MM.1S (cell line): ENCODE data around the gene NELL1.

ENCODE experiments used
- DNase-seq: peaks from one replicate; pipeline ENCODE4 v3.0.0-alpha.2; 2015
- H2AFZ ChIP-seq: fragments of 300-600 bp; sonication (generic); 2 replicates; pipeline ENCODE4 v1.6.0; 2016; ENCODE audit warnings: antibody characterized with exemption, low read length
- H3F3A ChIP-seq: fragments of 300-600 bp; sonication (generic); 2 replicates; pipeline ENCODE4 v1.6.1; 2016; ENCODE audit warnings: mild to moderate bottlenecking, antibody characterized with exemption, low read length, moderate library complexity, mixed read lengths; ENCODE audit not compliant: insufficient read depth
- H3K27ac ChIP-seq: fragments of 300-600 bp; sonication (generic); 2 replicates; pipeline ENCODE4 v1.5.1; 2016; ENCODE audit warnings: mild to moderate bottlenecking, low read length
- H3K27me3 ChIP-seq: fragments of 300-600 bp; sonication (generic); replicated peaks from 2 replicates; pipeline ENCODE4 v1.6.0; 2016; ENCODE audit warnings: low read length; ENCODE audit not compliant: insufficient read depth
- H3K36me3 ChIP-seq: fragments of 300-600 bp; sonication (generic); replicated peaks from 2 replicates; pipeline ENCODE4 v1.6.1; 2016; ENCODE audit warnings: mild to moderate bottlenecking, low read length, mixed read lengths; ENCODE audit not compliant: insufficient read depth
- H3K4me1 ChIP-seq: fragments of 300-600 bp; sonication (generic); 2 replicates; pipeline ENCODE4 v1.6.1; 2016; ENCODE audit warnings: low read length, mixed read lengths
- H3K4me2 ChIP-seq: fragments of 300-600 bp; sonication (generic); 2 replicates; pipeline ENCODE4 v1.6.0; 2016; ENCODE audit warnings: low read depth, low read length
- H3K4me3 ChIP-seq: fragments of 300-600 bp; sonication (generic); 2 replicates; pipeline ENCODE4 v1.5.1; 2016; ENCODE audit warnings: low read length, mixed read lengths
- H3K79me2 ChIP-seq: fragments of 300-600 bp; sonication (generic); 2 replicates; pipeline ENCODE4 v1.6.1; 2016; ENCODE audit warnings: mixed run types, low read length, mixed read lengths
- H3K9ac ChIP-seq: fragments of 300-600 bp; sonication (generic); 2 replicates; pipeline ENCODE4 v1.6.1; 2016; ENCODE audit warnings: low read length, mixed read lengths
- H3K9me2 ChIP-seq: fragments of 300-600 bp; sonication (generic); replicated peaks from 2 replicates; pipeline ENCODE4 v1.6.1; 2016; ENCODE audit warnings: mild to moderate bottlenecking, low read length, mixed read lengths; ENCODE audit not compliant: insufficient read depth
- H3K9me3 ChIP-seq: fragments of 300-600 bp; sonication (generic); replicated peaks from 2 replicates; pipeline ENCODE4 v1.6.1; 2016; ENCODE audit warnings: mild to moderate bottlenecking, low read length, mixed read lengths; ENCODE audit not compliant: insufficient read depth
- H4K20me1 ChIP-seq: fragments of 300-600 bp; sonication (generic); 2 replicates; pipeline ENCODE4 v1.6.1; 2016; ENCODE audit warnings: mild to moderate bottlenecking, low read length, moderate library complexity, mixed read lengths; ENCODE audit not compliant: insufficient read depth
- CTCF ChIP-seq: fragments of 300-600 bp; sonication (generic); IDR thresholded peaks from 2 replicates; pipeline ENCODE4 v1.5.1; 2016; ENCODE audit warnings: antibody characterized with exemption, low read length, mixed read lengths
- EZH2 ChIP-seq: fragments of 300-600 bp; sonication (generic); optimal IDR thresholded peaks from 2 replicates; pipeline ENCODE3; 2017; ENCODE audit warnings: low read depth, mild to moderate bottlenecking, antibody characterized with exemption, low read length, mixed read lengths
- EZH2phosphoT487 ChIP-seq: fragments of 300-600 bp; sonication (generic); IDR thresholded peaks from 2 replicates; pipeline ENCODE4 v1.6.1; 2018; ENCODE audit warnings: antibody characterized with exemption, low read length

NELL1 gene

DNA sequence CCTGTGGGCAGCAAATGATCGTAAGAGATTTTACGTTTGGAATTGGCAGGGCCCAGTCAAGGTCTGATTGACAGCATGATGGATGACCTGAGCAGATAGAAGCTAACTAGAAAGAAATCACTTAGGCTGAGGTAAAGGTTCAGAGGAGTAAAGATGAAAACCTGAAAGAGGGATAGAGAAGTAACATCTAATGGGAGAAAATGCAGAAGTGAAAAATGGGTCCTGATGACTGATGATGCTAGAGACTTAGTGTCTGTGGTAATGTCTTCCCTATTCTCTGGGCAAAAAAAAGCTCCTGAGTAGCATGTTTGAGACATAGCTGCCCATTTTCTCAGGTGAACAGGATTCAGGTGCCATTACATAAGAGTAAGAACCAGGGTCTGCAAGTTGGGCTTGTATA lies 894.7 kb downstream of the NELL1 start:
- DNase-seq, result no peak
- no peaks in the 10 kb centered on the region for H3F3A ChIP-seq
- no peak overlapping the region for H2AFZ ChIP-seq
- no peaks in the 10 kb centered on the region for H3K36me3 ChIP-seq
- TF ChIP-seq EZH2 (no peak), EZH2phosphoT487 (no peak), CTCF (no peak)
- no peaks in the 10 kb centered on the region for H3K9me2 ChIP-seq
- no peak overlapping the region for H3K4me2 ChIP-seq
- H3K27ac ChIP-seq, result no peak overlapping the region
- H3K79me2 ChIP-seq, result no peaks in the 10 kb centered on the region
- H3K9ac ChIP-seq, result no peak overlapping the region
- H3K27me3 ChIP-seq, result no peaks in the 10 kb centered on the region
- no peaks in the 10 kb centered on the region for H4K20me1 ChIP-seq
- H3K4me3 ChIP-seq, result no peak overlapping the region
- H3K4me1 ChIP-seq, result 0 out of 2 replicates have a peak, but pooled peaks cover 5% of the 10 kb centered on the region
- H3K9me3 ChIP-seq, result no peaks in the 10 kb centered on the region

DNA sequence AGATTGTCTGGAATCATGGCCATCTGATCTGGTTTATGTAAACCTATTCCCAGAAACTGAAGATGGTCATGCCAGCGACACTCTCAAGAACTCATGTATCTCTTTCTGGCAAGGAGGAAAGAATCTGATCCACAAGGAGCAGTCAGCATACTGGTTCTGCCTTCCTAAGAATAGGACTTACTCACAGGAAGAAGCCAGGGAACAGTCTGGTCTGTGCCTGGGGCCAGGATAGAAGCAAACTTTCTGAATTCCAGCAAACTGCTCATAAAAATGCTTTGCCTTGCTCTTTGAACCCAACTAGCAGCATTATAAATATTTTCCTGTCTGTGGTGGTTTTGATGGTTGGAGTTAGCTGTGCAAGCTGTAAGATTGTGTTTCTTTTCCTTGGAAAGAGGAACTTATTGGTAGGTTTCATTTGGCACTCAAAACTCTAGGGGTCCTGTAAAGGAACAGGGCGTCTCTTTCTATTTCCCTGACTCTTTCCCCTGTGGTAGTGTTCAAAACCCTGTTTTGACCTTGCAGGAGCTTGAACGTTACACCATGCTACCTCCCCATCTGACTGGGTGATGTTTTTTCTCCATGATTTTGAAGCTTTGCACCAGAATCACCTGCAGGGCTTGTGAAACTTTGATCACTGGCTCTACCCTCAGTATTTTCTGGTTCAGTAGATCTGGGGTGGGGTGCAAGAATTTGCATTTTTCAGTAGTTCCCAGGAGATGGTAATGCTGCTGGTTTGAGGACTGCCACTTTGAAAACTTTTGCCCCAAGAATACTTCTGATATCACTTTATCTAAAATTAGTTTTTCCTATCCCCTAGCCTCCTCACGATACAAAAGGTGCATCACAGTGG lies 895.7 kb downstream of the NELL1 start:
- H3F3A ChIP-seq, result no peaks in the 10 kb centered on the region
- DNase-seq, result no peak
- H3K9ac ChIP-seq, result no peak overlapping the region
- H3K4me3 ChIP-seq, result no peak overlapping the region
- no peaks in the 10 kb centered on the region for H3K9me3 ChIP-seq
- no peaks in the 10 kb centered on the region for H3K36me3 ChIP-seq
- 0 out of 2 replicates have a peak, but pooled peaks cover 4% of the 10 kb centered on the region for H3K4me1 ChIP-seq
- no peaks in the 10 kb centered on the region for H3K27me3 ChIP-seq
- no peaks in the 10 kb centered on the region for H3K79me2 ChIP-seq
- TF ChIP-seq EZH2 (no peak), EZH2phosphoT487 (no peak), CTCF (no peak)
- H3K4me2 ChIP-seq, result no peak overlapping the region
- no peak overlapping the region for H2AFZ ChIP-seq
- H3K27ac ChIP-seq, result no peak overlapping the region
- no peaks in the 10 kb centered on the region for H3K9me2 ChIP-seq
- no peaks in the 10 kb centered on the region for H4K20me1 ChIP-seq

- H3K9me2 ChIP-seq, result no peaks in the 10 kb centered on the region
- no peak overlapping the region for H3K4me2 ChIP-seq
- H3K79me2 ChIP-seq, result no peaks in the 10 kb centered on the region
- no peak for DNase-seq
- H3F3A ChIP-seq, result no peaks in the 10 kb centered on the region
- no peak overlapping the region for H3K27ac ChIP-seq
- H4K20me1 ChIP-seq, result no peaks in the 10 kb centered on the region
- no peaks in the 10 kb centered on the region for H3K27me3 ChIP-seq
- H3K9me3 ChIP-seq, result no peaks in the 10 kb centered on the region
- no peak overlapping the region for H2AFZ ChIP-seq
- no peak overlapping the region for H3K9ac ChIP-seq
- H3K4me1 ChIP-seq, result no peaks in the 10 kb centered on the region
- no peaks in the 10 kb centered on the region for H3K36me3 ChIP-seq
- no peak for TF ChIP-seq CTCF
- TF ChIP-seq EZH2, result no peak
- no peak for TF ChIP-seq EZH2phosphoT487
- no peak overlapping the region for H3K4me3 ChIP-seq
Measured at GRCh38 chr11:21566521-21567117, 897.2 kb downstream of the NELL1 start.
